GM21717 (cell line): ENCODE data around the gene ADRA2B.
"Not testable (repeated sequence)": the region's sequence is repeated elsewhere in the genome, so short reads cannot be mapped to it uniquely, and the experiment has no call there.

Source experiments
- ATAC-seq: cut with Tn5 transposase; IDR thresholded peaks from one replicate; pipeline ENCODE4 v1.9.1; 2021; ENCODE audit warnings: mild to moderate bottlenecking, moderate library complexity; ENCODE audit not compliant: unreplicated experiment

ADRA2B gene

DNA sequence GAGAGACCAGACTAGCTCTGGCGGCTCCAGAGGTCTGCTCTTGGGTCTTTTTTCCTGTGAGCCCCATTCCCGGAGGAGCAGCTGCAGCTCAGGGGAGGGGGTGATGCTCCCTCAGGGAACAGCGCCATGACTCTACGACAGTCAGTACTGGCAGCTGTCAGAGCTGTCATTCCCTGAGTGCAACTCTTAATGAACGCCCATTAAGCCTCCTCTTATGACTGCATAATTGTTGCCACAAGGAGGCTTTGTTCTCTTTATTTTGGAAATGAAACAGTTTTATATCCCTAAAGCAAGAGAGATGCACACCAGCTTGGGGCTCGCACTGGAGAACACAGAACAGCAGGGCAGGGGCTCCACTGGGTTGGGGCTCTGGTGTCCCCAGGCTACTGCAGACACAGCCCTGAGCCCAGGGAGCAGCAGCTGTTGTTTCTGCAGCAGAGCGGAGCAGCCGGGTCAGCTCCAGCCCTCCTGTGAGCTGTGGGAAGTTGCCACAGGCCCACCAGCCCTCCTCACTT, 44.3 kb downstream of the ADRA2B start:
- ATAC-seq = not testable (repeated sequence)

GRCh38 chr2:96071087-96071976, 45.0 kb downstream of the ADRA2B start:
- not testable (repeated sequence) for ATAC-seq

GRCh38 chr2:96070351-96070750, 46.0 kb downstream of the ADRA2B start:
- not testable (repeated sequence) for ATAC-seq

- ATAC-seq = not testable (repeated sequence)
Observed at GRCh38 chr2:96069878-96070277, 46.5 kb downstream of the ADRA2B start.

- ATAC-seq = not testable (repeated sequence)
Observed at GRCh38 chr2:96067902-96068581, 48.3 kb downstream of the ADRA2B start.

GRCh38 chr2:96067098-96067660, 49.2 kb downstream of the ADRA2B start:
- ATAC-seq = not testable (repeated sequence)

DNA sequence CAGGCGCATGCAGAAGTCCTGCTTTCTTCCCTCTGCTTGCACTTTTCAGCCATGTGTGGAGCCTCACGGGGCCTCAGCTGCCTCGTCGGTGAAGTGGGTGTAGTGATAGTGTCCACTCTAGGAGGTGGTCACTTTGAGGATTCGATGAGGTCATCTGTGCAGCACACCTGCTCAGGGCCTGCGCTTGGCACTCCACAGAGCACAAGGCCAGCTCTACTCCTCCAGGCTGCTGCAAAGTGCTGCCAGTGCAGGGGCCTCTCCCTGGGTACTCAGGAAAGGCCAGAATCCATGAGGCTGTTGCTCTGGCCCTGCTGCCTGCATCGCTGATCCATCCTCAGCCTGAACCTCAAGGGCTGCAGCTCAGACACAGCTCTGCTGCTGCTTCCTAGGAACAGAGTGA, 49.9 kb downstream of the ADRA2B start:
- ATAC-seq = not testable (repeated sequence)

GRCh38 chr2:96065954-96066353, 50.4 kb downstream of the ADRA2B start:
- not testable (repeated sequence) for ATAC-seq

GRCh38 chr2:96065381-96065930, 50.9 kb downstream of the ADRA2B start:
- ATAC-seq = no peak

DNA sequence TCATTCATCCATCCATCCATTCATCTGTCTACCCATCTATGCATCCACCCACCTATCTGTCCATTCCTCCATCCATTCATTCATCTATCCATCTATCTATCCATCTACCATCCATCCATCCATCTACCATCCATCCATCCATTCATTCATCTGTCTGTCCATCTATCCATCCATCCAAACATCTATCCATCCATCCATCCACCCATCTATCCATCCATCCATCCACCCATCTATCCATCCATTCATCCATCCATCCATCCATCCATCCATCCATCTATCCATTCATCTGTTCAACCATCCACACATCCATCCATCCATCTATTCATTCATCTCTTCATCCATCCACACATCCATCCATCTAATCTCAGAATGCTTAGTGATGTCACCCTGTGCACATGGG, 51.6 kb downstream of the ADRA2B start:
- not testable (repeated sequence) for ATAC-seq

DNA sequence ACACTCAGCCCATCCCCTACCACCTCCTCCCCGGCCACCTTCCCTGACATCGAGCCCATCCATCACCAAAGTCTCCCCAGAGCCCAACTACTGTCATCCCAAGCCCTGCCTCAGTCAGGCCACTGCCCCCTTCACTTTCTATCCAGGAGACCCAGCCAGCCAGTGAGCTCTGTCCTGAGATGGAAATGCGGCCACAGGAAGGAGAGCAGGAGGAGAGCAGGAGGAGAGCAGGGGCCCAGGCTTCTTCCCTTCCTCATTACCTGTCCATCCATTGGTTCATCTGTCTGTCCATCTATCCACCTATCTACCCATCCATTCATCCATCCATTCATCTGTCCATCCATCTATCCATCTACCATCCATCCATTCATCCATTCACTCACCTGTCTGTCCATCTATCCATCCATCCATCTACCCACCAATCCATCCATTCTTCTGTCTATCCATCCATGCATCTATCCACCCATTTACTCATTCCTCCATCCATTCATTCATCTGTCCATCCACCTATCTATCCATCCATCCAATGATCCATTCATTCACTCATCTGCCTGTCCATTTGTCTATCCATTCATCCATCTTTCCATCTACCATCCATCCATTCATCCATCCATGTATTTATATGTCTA, 52.2 kb downstream of the ADRA2B start:
- ATAC-seq = not testable (repeated sequence)

- ATAC-seq = not testable (repeated sequence)
Observed at GRCh38 chr2:96063116-96063899, 53.1 kb downstream of the ADRA2B start.
